DMS 273 (cell line): ENCODE data around the gene ZNF79.

Experiments used
- DNase-seq: peaks from one replicate; lab custom pipeline; 2025; ENCODE audit not compliant: unreplicated experiment; lab: John Stamatoyannopoulos, UW

Gene ZNF79

GRCh38 chr9:127492616-127493015, 68.4 kb downstream of the ZNF79 start:
- DNase-seq = no peak

GRCh38 chr9:127493592-127494303, 69.6 kb downstream of the ZNF79 start:
- DNase-seq = peak; percentile 86

- no peak for DNase-seq
These were observed 70.1 kb downstream of the ZNF79 start for GRCh38 chr9:127494304-127494702.
